ENCODE results near the gene SPAG16.

DNA sequence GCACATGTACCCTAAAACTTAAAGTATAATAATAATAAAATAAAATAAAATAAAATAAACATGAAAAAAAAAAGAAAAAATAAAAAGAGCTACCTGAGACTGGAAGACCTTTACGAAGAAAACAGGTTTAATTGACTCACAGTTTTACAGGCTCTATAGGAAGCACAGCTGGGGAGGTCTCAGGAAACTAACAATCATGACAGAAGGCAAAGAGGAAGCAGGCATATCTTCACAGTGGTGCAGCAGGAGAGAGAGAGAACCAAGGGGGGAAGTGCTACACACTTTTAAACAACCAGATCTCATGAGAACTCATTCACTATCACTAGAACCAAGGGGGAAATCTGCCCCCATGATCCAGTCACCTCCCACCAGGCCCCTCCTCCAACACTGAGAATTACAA is 747.3 kb downstream of the SPAG16 start:
- TF ChIP-seq, protein P1, sequence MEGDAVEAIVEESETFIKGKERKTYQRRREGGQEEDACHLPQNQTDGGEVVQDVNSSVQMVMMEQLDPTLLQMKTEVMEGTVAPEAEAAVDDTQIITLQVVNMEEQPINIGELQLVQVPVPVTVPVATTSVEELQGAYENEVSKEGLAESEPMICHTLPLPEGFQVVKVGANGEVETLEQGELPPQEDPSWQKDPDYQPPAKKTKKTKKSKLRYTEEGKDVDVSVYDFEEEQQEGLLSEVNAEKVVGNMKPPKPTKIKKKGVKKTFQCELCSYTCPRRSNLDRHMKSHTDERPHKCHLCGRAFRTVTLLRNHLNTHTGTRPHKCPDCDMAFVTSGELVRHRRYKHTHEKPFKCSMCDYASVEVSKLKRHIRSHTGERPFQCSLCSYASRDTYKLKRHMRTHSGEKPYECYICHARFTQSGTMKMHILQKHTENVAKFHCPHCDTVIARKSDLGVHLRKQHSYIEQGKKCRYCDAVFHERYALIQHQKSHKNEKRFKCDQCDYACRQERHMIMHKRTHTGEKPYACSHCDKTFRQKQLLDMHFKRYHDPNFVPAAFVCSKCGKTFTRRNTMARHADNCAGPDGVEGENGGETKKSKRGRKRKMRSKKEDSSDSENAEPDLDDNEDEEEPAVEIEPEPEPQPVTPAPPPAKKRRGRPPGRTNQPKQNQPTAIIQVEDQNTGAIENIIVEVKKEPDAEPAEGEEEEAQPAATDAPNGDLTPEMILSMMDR (IDR thresholded peaks at IDR 0.05) = no peak
- TF ChIP-seq ZFX (IDR thresholded peaks at IDR 0.05; ENCODE audit: borderline replicate concordance) = no peak

Measured in 22Rv1 (cell line).